HG03039 (cell line): ENCODE results near the gene TESK2.
"Not testable (repeated sequence)": the region's sequence is repeated elsewhere in the genome, so short reads cannot be mapped to it uniquely, and the experiment has no call there.

Experiments
- ATAC-seq: cut with Tn5 transposase; IDR thresholded peaks from one replicate; pipeline ENCODE4 v1.9.1; 2021; ENCODE audit warnings: mild to moderate bottlenecking, moderate library complexity; ENCODE audit not compliant: unreplicated experiment

The TESK2 gene

GRCh38 chr1:45474194-45474593 lies 16.8 kb downstream of the TESK2 start:
- not testable (repeated sequence) for ATAC-seq

DNA sequence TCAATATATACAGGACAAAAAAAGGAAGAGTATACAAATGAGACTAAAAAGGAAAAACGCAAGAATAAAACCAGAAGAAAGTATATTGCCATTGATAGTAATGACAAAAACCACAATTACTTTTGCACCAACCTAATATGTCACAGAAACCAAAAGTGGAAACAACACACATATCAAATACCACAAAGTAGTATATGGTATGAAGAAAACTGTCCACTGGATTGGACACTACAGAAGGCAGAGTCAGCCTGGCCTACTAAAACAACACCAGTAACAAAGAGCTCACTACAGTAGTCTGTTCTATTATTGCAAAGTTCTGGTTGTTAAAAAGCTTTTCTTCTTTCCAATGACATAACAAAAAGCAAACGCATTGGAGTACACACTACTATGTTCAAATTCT lies 17.7 kb downstream of the TESK2 start:
- ATAC-seq = no peak

GRCh38 chr1:45470306-45470798 lies 20.6 kb downstream of the TESK2 start:
- no peak for ATAC-seq

DNA sequence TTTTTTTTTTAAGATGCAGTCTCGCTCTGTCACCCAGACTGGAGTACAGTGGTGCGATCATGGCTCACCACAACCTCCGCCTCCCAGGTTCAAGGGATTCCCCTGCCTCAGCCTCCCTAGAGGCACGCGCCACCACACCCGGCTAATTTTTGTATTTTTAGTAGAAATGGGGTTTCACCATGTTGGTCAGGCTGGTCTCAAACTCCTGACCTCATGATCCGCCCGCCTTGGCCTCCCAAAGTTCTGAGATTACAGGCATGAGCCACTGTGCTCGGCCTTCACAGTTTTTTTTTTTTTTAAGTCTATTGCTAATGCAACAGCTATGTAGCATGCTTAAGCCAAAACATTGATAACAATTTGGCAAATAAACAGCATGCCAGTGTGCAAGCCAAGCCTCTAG lies 23.6 kb downstream of the TESK2 start:
- not testable (repeated sequence) for ATAC-seq

DNA sequence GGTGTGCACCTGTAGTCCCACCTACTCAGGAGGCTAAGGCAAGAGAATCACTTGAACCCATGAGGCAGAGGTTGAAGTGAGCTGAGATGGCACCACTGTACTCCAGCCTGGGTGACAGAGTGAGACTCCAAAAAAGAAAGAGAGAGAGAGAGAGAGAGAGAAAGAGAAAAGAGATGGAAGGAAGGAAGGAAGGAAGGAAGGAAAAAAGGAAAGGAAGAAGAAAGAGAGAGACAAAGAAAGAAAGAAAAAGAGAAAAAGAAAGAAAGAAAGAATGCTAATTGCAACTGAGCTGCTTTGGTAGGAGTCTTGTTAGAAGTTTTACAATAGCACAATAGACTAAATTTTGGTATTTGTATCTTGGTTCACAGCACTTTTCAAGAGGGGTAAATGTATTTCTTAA lies 25.7 kb downstream of the TESK2 start:
- no peak for ATAC-seq

GRCh38 chr1:45458894-45459293 lies 32.1 kb downstream of the TESK2 start:
- no peak for ATAC-seq

- ATAC-seq = no peak
These were observed 34.4 kb downstream of the TESK2 start for GRCh38 chr1:45456531-45456930.

GRCh38 chr1:45455162-45455561 lies 35.8 kb downstream of the TESK2 start:
- no peak for ATAC-seq

- no peak for ATAC-seq
These were observed 36.5 kb downstream of the TESK2 start for GRCh38 chr1:45454464-45454863.

- no peak for ATAC-seq
These were observed 38.5 kb downstream of the TESK2 start for GRCh38 chr1:45452503-45452902.

DNA sequence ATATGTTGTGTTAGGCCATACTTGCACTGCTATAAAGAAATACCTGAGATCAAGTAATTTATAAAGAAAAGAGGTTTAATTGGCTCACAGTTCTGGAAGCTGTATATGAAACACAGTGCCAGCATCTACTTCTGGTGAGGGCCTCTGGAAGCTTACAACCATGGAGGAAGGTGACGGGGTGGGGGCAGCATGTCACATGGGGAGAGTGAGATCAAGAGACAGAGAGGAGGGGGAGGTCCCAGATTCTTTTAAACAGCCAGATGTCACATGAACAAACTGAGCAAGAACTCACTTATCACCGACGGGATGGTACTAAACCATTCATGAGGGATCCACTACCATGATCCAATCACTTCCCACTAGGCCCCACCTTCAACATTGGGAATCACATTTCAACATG lies 42.6 kb downstream of the TESK2 start:
- no peak for ATAC-seq

DNA sequence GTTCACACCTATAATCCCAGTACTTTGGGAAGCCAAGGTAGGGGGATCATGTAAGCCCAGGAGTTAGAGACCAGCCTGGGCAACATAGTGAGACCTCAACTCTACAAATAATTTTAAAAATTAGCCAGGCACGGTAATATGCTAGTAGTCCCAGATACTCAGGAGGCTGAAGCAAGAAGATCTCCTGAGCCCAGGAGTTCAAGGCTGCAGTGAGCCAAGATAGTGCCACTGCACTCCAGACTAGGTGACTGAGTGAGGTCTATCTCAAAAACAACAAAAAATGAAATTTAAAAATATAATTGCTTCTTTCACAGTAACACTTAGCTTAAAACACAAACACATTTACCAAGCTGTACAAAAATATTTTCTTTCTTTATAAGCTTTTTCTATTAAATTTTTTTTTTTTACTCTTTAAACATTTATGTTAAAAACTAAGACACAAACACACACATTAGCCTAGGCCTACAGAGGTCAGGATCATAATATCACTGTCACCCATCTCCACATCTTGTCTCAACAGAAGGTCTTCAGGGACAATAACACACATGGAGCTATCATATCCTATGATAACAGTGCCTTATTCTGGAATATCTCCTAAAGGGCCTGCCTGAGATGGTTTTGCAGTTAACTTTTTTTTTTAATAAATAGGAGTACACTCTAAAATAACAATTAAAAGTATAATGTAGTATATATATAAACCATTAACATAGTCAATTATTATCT lies 43.9 kb downstream of the TESK2 start:
- no peak for ATAC-seq

DNA sequence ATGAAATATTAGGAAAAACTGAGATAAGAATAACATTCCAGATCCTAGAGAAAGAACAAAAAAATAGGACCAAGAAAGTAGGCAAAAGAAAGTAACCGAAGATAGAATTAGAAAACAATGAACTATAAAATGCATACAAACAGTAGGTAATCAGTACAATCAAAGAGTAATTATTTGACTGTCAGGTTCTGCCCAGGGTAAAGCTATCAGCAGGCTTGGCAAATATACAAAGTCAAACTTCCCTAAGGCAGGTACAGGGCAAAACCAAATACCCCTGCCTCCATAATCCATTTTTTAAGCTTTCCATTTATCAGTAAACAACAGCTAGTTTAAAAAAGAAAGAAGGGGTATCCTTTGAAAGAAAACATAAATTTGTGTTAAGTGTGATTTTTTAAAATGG lies 44.4 kb downstream of the TESK2 start:
- no peak for ATAC-seq

DNA sequence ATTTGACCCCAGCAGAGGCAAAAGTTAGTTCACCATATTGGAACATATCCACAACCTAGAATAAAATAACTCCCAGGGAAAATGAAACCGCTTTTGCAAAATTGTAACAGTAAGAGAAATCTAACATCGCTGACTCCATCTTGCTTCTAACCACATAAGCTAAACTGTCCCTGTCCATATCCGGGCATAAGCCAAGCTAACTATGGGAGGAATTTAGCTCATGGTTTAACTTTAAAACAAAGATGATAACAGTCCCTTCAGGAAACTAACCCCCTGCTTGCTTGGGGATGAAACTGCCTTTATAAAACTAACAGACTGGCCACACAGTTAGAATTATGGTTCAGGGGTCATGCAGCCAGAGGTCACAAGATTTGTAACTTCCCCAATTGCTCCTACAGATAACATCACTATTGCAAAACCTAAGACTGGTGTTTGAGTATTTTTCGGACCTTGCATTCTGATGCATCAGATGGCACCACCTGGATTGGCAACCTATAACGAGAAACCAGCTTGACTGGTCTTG lies 46.3 kb downstream of the TESK2 start:
- no peak for ATAC-seq

DNA sequence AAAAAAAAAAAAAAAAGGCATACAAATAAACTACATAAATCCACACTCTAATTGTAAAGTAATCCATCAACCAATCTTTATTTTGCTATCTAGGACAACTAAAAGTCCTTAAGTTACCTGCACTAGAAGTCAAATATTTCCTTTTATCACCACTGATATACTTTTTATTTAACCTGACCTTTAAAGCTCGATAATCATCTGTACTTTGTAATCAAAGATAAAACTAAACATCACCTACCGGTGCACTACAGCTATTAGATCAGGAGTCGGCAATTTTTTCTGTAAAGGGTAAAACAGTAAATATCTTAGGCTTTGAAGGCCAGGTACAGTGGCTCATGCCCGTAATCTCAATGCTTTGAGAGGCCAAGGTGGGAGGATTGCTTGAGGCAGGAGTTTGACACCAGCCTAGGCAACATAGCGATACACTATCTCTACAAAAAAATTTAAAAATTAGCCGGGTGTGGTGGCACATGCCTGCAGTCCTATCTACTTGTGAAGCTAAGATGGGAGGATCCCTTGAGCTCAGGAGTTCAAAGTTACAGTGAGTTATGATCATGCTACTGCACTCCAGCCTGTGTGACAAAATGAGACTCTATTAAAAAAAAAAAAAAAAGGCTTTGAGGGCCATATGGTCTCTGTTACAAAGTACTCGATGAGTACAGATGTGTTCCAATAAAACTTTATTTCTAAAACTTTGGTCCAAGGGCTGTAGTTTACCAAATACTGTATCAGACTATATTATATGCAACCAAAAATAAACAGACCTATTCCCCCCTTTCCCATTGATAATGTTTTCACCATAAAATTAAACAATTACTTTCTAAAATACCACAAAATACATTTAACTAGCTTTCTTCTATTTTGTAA lies 47.1 kb downstream of the TESK2 start:
- ATAC-seq = no peak

DNA sequence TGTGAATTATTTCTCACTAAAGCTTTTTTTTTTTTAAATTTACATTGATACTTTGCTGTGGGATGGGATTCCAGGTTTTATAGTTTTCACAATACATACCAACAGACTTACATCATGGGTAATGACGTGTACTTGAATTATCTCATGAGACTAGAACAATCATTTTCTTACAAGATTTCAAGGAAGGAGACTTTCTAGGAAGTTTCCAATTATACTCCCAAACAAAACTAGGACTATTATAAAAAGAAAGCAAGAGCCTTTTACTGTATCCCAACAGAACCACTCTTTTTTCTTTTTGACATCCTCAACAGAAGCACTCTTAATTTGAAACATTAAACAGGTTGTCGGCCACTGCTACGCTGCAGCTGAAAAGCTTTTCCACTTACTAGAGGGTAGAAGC lies 48.7 kb downstream of the TESK2 start:
- no peak for ATAC-seq

DNA sequence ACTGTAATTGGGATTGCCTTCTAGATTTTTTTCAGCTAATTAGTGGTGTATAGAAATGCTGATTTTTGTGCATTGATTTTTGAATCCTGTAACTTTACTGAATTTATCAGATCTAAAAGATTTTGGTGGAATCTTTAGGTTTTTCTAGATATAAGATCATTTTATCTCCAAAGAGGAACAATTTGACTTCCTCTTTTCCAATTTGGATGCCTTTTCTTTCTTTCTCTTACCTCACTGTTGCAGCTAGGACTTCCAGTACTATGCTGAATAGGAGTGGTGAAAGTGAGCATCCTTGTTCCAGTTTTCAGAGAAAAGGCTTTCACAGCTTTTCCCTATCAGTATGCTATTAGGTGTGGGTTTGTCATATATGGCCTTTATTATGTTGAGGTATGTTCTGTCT lies 53.6 kb downstream of the TESK2 start:
- ATAC-seq = no peak

- ATAC-seq = no peak
These were observed 60.5 kb downstream of the TESK2 start for GRCh38 chr1:45430490-45430889.

DNA sequence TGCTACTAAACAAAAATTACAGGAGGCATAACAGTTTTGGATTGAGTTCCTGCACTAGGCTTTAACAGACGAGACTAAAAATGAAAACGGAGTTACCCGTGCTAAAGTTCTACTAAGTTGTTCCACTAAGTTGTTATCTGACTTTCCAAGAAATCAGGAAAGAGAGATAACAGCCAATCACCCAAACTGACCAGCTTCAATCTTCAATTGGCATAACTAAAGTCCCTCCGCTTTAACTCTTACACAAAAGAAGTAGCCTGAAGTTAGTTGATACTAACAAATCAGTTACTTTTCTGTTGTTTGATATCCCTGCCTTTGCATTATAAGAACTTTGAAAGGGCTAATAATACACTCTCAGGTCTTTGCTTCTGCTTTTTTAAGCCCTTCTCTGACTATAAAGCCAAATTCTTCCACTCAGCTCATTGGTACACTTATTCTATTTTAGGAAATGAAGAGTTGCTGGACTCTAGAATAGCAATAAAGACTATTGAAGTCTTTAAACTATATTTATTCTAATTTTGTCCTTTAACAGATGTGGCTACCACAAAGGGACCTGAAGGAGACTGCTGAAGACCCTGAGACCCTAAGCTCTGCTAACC lies 61.3 kb downstream of the TESK2 start:
- no peak for ATAC-seq

GRCh38 chr1:45423906-45424678 lies 66.9 kb downstream of the TESK2 start:
- ATAC-seq = no peak

DNA sequence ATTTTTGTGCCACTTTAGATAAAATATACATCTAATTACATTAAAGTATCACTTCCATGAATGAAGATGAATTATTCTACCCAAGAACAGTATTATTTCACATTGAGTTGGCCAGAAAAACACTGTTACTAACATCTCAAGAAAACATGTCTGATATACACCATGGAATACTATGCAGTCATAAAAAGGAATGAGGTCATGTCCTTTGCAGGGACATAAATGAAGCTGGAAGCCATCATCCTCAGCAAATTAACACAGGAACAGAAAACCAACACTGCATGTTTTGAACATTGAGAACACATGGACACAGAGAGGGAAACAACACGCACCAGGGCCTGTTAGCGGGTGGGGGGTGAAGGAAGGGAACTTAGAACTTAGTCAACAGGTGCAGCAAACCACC lies 69.0 kb downstream of the TESK2 start:
- ATAC-seq = no peak
